ENCODE measurements around the gene LY9. TPM values are rescaled to one million over a fixed set of nuclear protein-coding genes. Genes with fewer than 3 reads are reported as not detected.
A peak's percentile ranks its signal among the peaks of the same experiment; 100 is the strongest.

LY9 gene
- total RNA-seq, 2 donors from 2014 or later, result 0.41 to 0.71 TPM

DNA sequence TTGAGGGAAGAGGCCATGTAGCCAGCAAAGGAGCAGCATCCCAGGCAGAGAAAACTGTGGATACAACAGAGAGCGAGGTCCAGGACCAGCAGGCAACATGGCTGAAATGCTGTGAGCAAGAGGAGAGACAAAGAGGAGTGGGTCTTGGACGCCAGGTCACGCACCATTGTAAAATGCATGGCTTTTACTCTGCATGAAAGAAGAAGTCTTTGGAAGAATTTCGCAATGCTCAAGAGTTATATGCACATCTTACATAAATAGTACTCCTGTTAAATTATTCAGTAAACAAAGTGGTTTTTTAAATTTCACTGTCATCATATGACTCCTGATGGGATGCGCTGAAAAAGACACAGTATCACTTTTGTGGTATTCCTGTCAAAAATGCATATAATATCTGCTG, 63.2 kb downstream of the LY9 start:
- no peak overlapping the region for H3K27ac ChIP-seq
- no peak for DNase-seq (ENCODE audit: low spot score)
- no peaks in the 10 kb centered on the region for H3K27me3 ChIP-seq (replicated peaks; ENCODE audit: insufficient read depth)
- ATAC-seq (ENCODE audit: insufficient number of reproducible peaks, low FRiP score, low read depth), result no peak
- H3K4me1 ChIP-seq (ENCODE audit: control insufficient read depth in 1 of 2, low read depth in 2 of 2), result no peaks in the 10 kb centered on the region
- TF ChIP-seq, protein P1, sequence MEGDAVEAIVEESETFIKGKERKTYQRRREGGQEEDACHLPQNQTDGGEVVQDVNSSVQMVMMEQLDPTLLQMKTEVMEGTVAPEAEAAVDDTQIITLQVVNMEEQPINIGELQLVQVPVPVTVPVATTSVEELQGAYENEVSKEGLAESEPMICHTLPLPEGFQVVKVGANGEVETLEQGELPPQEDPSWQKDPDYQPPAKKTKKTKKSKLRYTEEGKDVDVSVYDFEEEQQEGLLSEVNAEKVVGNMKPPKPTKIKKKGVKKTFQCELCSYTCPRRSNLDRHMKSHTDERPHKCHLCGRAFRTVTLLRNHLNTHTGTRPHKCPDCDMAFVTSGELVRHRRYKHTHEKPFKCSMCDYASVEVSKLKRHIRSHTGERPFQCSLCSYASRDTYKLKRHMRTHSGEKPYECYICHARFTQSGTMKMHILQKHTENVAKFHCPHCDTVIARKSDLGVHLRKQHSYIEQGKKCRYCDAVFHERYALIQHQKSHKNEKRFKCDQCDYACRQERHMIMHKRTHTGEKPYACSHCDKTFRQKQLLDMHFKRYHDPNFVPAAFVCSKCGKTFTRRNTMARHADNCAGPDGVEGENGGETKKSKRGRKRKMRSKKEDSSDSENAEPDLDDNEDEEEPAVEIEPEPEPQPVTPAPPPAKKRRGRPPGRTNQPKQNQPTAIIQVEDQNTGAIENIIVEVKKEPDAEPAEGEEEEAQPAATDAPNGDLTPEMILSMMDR (IDR thresholded peaks at IDR 0.05), result no peak
- H3K4me3 ChIP-seq, result no peak overlapping the region
- H3K36me3 ChIP-seq, result no peaks in the 10 kb centered on the region
- no peaks in the 10 kb centered on the region for H3K9me3 ChIP-seq

DNA sequence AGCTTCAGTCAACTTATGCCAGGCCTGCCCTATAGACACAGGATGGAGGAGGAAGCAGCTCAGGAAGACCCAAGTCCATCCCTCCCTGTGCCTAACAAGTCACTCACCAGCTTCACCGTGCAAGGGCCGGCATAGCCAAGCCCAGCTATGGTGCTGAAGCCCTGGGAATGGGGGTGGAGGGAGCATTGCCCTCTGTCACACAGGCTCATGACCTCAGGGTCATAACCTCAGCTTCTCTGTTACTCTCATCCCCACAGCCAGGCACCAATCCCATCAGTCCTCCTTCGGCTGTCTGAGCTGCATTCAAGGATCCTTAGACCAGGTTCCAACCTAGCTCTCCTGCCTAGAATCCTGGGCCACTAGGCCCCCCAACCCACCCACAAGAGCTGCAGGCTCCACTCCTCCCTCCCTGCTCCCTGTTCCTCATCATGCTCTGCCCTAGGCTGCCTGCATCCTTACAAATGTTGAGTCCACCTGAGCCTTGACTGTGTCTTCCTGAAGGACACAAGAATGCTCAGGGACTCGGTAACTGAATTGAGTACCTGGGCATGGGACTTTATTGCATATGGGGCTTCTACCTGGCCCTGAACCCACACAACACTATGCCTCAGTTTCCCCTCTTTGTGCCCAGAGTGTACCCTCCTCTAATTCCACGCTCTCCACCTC, 65.0 kb downstream of the LY9 start:
- H3K27me3 ChIP-seq (replicated peaks; ENCODE audit: insufficient read depth), result no peaks in the 10 kb centered on the region
- no peaks in the 10 kb centered on the region for H3K36me3 ChIP-seq
- DNase-seq (ENCODE audit: low spot score) (no peak), ATAC-seq (ENCODE audit: insufficient number of reproducible peaks, low FRiP score, low read depth) (no peak)
- H3K9me3 ChIP-seq, result no peaks in the 10 kb centered on the region
- TF ChIP-seq, protein P1 (IDR thresholded peaks at IDR 0.05), result no peak
- no peaks in the 10 kb centered on the region for H3K4me1 ChIP-seq (ENCODE audit: control insufficient read depth in 1 of 2, low read depth in 2 of 2)
- no peak overlapping the region for H3K27ac ChIP-seq
- no peak overlapping the region for H3K4me3 ChIP-seq

DNA sequence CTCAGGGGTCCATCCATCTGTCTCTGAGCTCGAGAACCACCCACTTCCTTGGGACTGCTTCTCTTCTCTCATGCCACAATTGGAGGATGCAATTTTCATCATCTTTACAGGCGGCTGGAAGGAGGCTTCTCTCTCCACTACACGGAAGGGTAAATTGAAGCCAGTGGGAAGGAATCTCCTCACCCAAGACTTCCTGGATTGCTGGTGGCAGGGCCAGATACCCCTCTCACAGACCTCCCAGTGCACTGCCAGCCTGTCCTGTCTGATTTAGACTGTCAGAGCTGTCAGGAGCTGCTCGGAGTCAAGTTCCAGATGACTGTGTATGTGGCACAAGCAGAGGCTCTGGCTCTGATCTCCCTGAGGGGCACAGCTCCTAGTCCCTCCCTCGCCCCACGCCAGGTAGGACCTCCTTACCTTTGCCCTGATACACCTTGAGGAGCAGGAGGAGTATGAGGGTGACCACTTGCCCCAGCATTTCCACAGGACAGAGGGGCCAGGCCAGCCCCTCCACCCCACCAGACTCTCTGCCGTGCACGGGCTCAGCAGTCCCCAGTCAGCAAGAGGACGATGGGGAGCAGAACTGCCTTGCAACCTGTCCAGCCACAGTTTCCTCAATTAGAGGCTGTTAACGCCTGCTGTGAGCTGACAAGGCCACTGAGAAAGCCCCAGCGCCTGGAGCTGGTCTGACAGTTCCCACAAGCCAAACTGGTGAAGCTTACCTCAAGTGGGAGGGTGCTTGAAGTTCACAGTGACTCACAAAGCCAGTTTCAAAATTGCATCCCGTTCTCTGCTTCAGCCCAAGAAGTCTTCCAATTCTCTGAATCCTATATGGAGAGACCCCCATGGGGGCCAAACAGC, 66.5 kb downstream of the LY9 start, which contains the start of gene CD244:
TSS of gene CD244 (minus strand) at position 685 of the 858 bp plus-strand sequence. CDS start at position 475, 210 bp downstream.
- no peak for DNase-seq (ENCODE audit: low spot score)
- H3K9me3 ChIP-seq, result no peaks in the 10 kb centered on the region
- no peaks in the 10 kb centered on the region for H3K4me1 ChIP-seq (ENCODE audit: control insufficient read depth in 1 of 2, low read depth in 2 of 2)
- TF ChIP-seq, protein P1 (IDR thresholded peaks at IDR 0.05), result no peak
- no peak for ATAC-seq (ENCODE audit: insufficient number of reproducible peaks, low FRiP score, low read depth)
- no peaks in the 10 kb centered on the region for H3K27me3 ChIP-seq (replicated peaks; ENCODE audit: insufficient read depth)
- no peak within 1 kb of the TSS for H3K4me3 ChIP-seq
- no peaks in the 10 kb centered on the region for H3K36me3 ChIP-seq
- H3K27ac ChIP-seq, result peak within 1 kb of the TSS in 1 of 2 donors; percentile 7

DNA sequence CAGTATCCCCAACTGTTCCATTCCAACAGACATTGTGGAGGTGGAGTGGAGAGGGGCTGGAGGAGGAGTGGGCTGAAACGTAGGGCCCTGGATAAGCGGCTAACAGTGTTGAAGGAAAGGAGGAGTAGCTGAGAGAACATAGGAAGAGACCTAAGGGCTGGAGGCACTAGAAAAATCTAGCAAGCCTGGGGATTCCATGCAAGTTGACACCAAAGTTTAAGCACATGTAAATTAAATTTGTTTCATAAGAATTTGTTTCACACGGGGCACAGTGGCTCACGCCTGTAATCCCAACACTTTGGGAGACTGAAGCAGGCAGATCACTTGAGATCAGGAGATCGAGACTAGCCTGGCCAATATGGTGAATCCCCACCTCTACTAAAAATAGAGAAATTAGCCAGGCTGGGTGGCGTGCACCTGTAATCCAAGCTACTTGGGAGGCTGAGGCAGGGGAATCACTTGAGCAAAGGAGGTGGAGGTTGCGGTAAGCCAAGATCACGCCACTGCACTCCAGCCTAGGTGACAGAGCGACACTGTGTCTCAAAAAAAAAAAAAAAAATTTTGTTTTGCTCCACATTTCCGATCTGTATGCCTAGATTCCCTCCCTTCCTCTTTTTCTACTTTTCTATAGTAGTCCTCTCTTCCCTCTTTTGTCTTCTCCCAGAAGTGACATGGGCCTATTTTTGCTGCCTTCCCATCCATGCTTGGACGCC, 67.2 kb downstream of the LY9 start:
- TF ChIP-seq, protein P1 (IDR thresholded peaks at IDR 0.05), result no peak
- Histone ChIP-seq H3K36me3 (no peaks in the 10 kb centered on the region), H3K27ac (peak overlapping the region in 1 of 2 donors; percentile 7), H3K4me3 (no peak overlapping the region), H3K9me3 (no peaks in the 10 kb centered on the region), H3K4me1 (ENCODE audit: control insufficient read depth in 1 of 2, low read depth in 2 of 2) (no peaks in the 10 kb centered on the region), H3K27me3 (replicated peaks; ENCODE audit: insufficient read depth) (no peaks in the 10 kb centered on the region)
- ATAC-seq (ENCODE audit: insufficient number of reproducible peaks, low FRiP score, low read depth), result no peak
- no peak for DNase-seq (ENCODE audit: low spot score)

DNA sequence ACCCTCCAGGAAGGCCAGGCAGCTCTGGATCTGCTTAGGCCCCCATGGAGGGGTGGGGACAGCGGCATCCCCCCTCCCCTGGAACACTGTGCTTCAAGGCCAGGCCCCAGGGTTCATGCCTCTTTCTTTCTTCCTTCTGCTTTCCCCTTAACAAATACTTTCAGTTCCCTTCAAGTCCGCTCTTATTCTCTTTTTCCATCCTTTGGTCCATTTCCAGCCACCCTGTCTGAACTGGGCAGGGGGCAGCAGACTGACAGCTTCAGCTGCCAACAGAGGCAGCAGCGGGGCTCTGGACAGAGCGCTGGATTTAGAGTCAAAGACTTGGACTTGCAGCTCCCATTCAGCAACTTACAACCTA, 67.8 kb downstream of the LY9 start:
- no peak for ATAC-seq (ENCODE audit: insufficient number of reproducible peaks, low FRiP score, low read depth)
- TF ChIP-seq, protein P1 (IDR thresholded peaks at IDR 0.05), result no peak
- DNase-seq (ENCODE audit: low spot score), result no peak

More for the DNA sequence above, 67.8 kb downstream of the LY9 start:
- Histone ChIP-seq H3K36me3 (no peaks in the 10 kb centered on the region), H3K9me3 (no peaks in the 10 kb centered on the region), H3K4me1 (ENCODE audit: control insufficient read depth in 1 of 2, low read depth in 2 of 2) (no peaks in the 10 kb centered on the region), H3K27ac (no peak overlapping the region), H3K27me3 (replicated peaks; ENCODE audit: insufficient read depth) (no peaks in the 10 kb centered on the region), H3K4me3 (no peak overlapping the region)

All from thoracic aorta (tissue), 2 donors.